GM20000 (cell line): ENCODE measurements around the gene FSTL4.

Experiments
- DNase-seq: peaks from one replicate; pipeline ENCODE4 v3.0.0; 2012; ENCODE audit warnings: low spot score
- CTCF ChIP-seq: IDR thresholded peaks from 2 replicates; pipeline ENCODE4 v1.5.1; 2012; ENCODE audit warnings: mild to moderate bottlenecking, control low read depth; ENCODE audit errors: extremely low read depth, missing control alignments

The FSTL4 gene

GRCh38 chr5:133370036-133370831 lies 242.1 kb downstream of the FSTL4 start:
- no peak for DNase-seq
- no peak for TF ChIP-seq CTCF

- DNase-seq, result no peak
- no peak for TF ChIP-seq CTCF
These were observed 243.2 kb downstream of the FSTL4 start for GRCh38 chr5:133368916-133369783.

GRCh38 chr5:133367984-133368383 lies 244.4 kb downstream of the FSTL4 start:
- TF ChIP-seq CTCF, result no peak
- no peak for DNase-seq

- no peak for DNase-seq
- TF ChIP-seq CTCF, result no peak
These were observed 245.1 kb downstream of the FSTL4 start for GRCh38 chr5:133367071-133367786.

GRCh38 chr5:133366438-133366837 lies 245.9 kb downstream of the FSTL4 start:
- no peak for TF ChIP-seq CTCF
- no peak for DNase-seq

GRCh38 chr5:133365738-133366137 lies 246.6 kb downstream of the FSTL4 start:
- no peak for TF ChIP-seq CTCF
- no peak for DNase-seq
